Esophagus muscularis mucosa (tissue), 4 donors: Measurements from ENCODE around the gene LAD1. TPM values are rescaled to one million over a fixed set of nuclear protein-coding genes. Genes with fewer than 3 reads are reported as not detected.

Experiments used
- DNase-seq: peaks from one replicate; pipeline ENCODE4 v3.0.0-alpha.2; 2017; ENCODE audit errors: extremely low spot score
- H3K27ac ChIP-seq, 4 donors: fragments of 200-600 bp; sonication (generic); replicated peaks in 1 of 4; 1 replicate in 3 of 4; 2 replicates in 1 of 4; pipeline ENCODE4 v1.5.1; 2016 to 2019; ENCODE audit warnings: mild to moderate bottlenecking in 1 of 4
- H3K27me3 ChIP-seq, 4 donors: fragments of 200-600 bp; sonication (generic); one replicate each; pipeline versions ENCODE4 v1.5.1 to v1.6.0; 2016 to 2019
- H3K36me3 ChIP-seq, 4 donors: fragments of 200-600 bp; sonication (generic); one replicate each; pipeline ENCODE4 v1.5.1; 2016 to 2019
- H3K4me1 ChIP-seq, 4 donors: fragments of 200-600 bp; sonication (generic); one replicate each; pipeline ENCODE4 v1.5.1; 2016 to 2019
- H3K4me3 ChIP-seq, 4 donors: fragments of 200-600 bp; sonication (generic); 1 replicate in 2 of 4; 2 replicates in 2 of 4; pipeline ENCODE4 v1.5.1; 2016 to 2019; ENCODE audit warnings: mild to moderate bottlenecking in 4 of 4, moderate library complexity in 1 of 4
- H3K9me3 ChIP-seq, 4 donors: fragments of 200-600 bp; sonication (generic); 1 replicate in 3 of 4; 2 replicates in 1 of 4; pipeline ENCODE4 v1.5.1; 2016 to 2019
- EP300 ChIP-seq: sonication (generic); formaldehyde crosslinking; IDR thresholded peaks from one replicate; pipeline ENCODE4 v1.6.1; 2017; ENCODE audit warnings: antibody characterized with exemption
- POLR2A ChIP-seq: fragments of 450-650 bp; IDR thresholded peaks from one replicate; pipeline ENCODE4 v1.6.1; 2017; ENCODE audit warnings: antibody characterized with exemption, moderate library complexity, mild to moderate bottlenecking, low read depth
- POLR2AphosphoS5 ChIP-seq, 2 donors: sonication (generic); formaldehyde crosslinking; IDR thresholded peaks; one replicate each; pipeline ENCODE4 v1.6.1; 2017; ENCODE audit warnings: antibody characterized with exemption in 2 of 2
- WGBS: methylation state at CpG from one replicate; pipeline ENCODE4 v1.1.5; 2018; 5-methylcytosine and 5-hydroxymethylcytosine counted together
- intact Hi-C: fragments of 100-400 bp; cut with DNase I; formaldehyde crosslinking; loops from one replicate; pipeline ENCODE4 v1.15.1; 2023
- total RNA-seq, 4 donors: library from RNA; depleted of rRNA; stranded (reverse); fragments of >200 nt; gene quantifications; one replicate each; pipeline versions ENCODE4 v1.1.0 to v1.2.1, GENCODE V29; 2016
- TF ChIP-seq, protein P1 (sequence below), 3 experiments: fragments of 200-600 bp in 2 of 3; fragments of 450-650 bp in 1 of 3; sonication (generic) in 2 of 3; IDR thresholded peaks; one replicate each; pipeline ENCODE4 v1.5.1; 2017 to 2019; ENCODE audit warnings: antibody characterized with exemption in 3 of 3, mild to moderate bottlenecking in 2 of 3, moderate library complexity in 1 of 3

Gene LAD1
- total RNA-seq, 4 donors from 2014 or later: 0.17 TPM; not detected in 3

DNA sequence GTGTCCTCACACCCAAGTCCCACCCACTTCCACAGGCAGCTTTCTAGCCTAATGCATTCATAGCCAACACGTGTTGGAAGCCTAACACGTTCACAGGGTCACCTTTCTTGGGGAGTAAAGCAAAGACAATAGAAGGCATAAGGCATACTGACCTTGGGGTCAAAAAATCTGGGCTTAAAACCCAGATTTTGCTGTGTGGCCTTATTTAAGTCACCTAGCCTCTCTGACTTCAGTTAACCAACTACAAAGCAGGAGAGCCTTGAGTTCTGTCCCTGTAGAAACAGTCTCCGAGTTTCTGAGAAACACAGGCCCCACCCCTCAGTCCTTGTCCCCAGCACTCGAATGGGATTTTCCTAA is 23.0 kb downstream of the LAD1 start:
- intact Hi-C loops: no loop called here
- Histone ChIP-seq H3K27me3 (peaks cover 0 to 42% (median 0%) of the 10 kb centered on the region in 4 donors), H3K4me1 (peaks cover 0 to 15% (median 0%) of the 10 kb centered on the region in 4 donors), H3K27ac (no peak overlapping the region), H3K36me3 (peaks cover 0 to 52% (median 0%) of the 10 kb centered on the region in 4 donors), H3K4me3 (no peak overlapping the region), H3K9me3 (no peaks in the 10 kb centered on the region)
- TF ChIP-seq, protein P1, sequence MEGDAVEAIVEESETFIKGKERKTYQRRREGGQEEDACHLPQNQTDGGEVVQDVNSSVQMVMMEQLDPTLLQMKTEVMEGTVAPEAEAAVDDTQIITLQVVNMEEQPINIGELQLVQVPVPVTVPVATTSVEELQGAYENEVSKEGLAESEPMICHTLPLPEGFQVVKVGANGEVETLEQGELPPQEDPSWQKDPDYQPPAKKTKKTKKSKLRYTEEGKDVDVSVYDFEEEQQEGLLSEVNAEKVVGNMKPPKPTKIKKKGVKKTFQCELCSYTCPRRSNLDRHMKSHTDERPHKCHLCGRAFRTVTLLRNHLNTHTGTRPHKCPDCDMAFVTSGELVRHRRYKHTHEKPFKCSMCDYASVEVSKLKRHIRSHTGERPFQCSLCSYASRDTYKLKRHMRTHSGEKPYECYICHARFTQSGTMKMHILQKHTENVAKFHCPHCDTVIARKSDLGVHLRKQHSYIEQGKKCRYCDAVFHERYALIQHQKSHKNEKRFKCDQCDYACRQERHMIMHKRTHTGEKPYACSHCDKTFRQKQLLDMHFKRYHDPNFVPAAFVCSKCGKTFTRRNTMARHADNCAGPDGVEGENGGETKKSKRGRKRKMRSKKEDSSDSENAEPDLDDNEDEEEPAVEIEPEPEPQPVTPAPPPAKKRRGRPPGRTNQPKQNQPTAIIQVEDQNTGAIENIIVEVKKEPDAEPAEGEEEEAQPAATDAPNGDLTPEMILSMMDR (IDR thresholded peaks at IDR 0.05): no peak
- TF ChIP-seq POLR2AphosphoS5 (IDR thresholded peaks at IDR 0.05): no peak
- no peak for TF ChIP-seq POLR2A
- TF ChIP-seq EP300: no peak
- 71% methylated on average over 3 of the region's 4 CpGs for WGBS
- DNase-seq: no peak

DNA sequence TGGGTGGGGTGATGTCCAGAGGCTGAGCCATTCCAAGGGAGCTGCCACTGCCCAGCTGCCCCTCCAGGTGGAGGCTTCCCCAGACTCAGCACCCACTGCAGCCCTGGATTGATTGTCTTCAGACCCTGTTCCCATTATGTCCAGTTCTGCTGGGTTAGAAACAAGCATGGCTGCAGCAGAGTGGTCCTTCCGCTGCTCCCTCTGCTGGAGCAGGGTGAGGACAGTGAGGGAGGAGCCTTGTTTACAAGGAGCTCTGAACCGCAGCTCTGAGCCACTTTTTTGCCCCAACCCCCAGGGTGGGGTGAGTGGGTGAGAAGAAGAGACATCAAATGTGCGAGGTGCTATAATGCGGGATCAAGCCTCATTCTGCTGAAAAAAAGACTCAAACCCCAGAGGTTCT is 24.0 kb downstream of the LAD1 start:
- no peak for DNase-seq
- H3K4me3 ChIP-seq: no peak overlapping the region

DNA sequence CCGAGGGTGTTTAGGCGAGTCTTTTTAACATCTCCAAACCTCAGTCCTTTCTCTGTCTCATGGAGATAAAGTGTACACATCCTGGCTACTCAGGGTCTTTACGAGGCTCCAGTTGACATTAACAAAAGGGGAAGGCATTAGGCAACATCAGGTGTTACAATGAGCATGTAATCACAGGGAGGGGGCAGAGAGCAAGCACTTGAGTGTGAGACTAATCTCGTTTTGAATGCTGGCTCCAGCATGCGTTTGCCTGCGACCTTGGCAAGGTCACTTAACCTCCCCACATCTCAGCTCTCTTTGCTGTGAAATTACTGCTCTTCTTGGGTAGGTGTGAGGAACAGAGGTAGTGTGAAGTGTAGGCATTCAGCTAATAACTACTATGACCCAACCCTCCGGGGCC is 24.8 kb downstream of the LAD1 start:
- peaks cover 0 to 43% (median 0%) of the 10 kb centered on the region in 4 donors for H3K27me3 ChIP-seq
- TF ChIP-seq, protein P1 (IDR thresholded peaks at IDR 0.05): no peak
- no peak for TF ChIP-seq POLR2AphosphoS5 (IDR thresholded peaks at IDR 0.05)
- no peak for TF ChIP-seq EP300
- TF ChIP-seq POLR2A: no peak
- 43% methylated on average over 7 of the region's 7 CpGs for WGBS
- H3K27ac ChIP-seq: no peak overlapping the region
- H3K9me3 ChIP-seq: no peaks in the 10 kb centered on the region
- no peak overlapping the region for H3K4me3 ChIP-seq
- peaks cover 0 to 69% (median 0%) of the 10 kb centered on the region in 4 donors for H3K36me3 ChIP-seq
- H3K4me1 ChIP-seq: peaks cover 0 to 10% (median 0%) of the 10 kb centered on the region in 4 donors
- DNase-seq: no peak
- intact Hi-C loops: no loop called here

More for the DNA sequence above, 24.0 kb downstream of the LAD1 start:
- Histone ChIP-seq H3K27me3 (peaks cover 0 to 42% (median 0%) of the 10 kb centered on the region in 4 donors), H3K36me3 (peaks cover 0 to 61% (median 0%) of the 10 kb centered on the region in 4 donors), H3K9me3 (no peaks in the 10 kb centered on the region), H3K4me1 (peaks cover 0 to 11% (median 0%) of the 10 kb centered on the region in 4 donors), H3K27ac (no peak overlapping the region)
- WGBS: 84% methylated on average over 4 of the region's 4 CpGs
- TF ChIP-seq POLR2A: no peak
- TF ChIP-seq EP300: no peak
- no peak for TF ChIP-seq POLR2AphosphoS5 (IDR thresholded peaks at IDR 0.05)
- TF ChIP-seq, protein P1 (IDR thresholded peaks at IDR 0.05): no peak
- intact Hi-C loops: no loop called here

DNA sequence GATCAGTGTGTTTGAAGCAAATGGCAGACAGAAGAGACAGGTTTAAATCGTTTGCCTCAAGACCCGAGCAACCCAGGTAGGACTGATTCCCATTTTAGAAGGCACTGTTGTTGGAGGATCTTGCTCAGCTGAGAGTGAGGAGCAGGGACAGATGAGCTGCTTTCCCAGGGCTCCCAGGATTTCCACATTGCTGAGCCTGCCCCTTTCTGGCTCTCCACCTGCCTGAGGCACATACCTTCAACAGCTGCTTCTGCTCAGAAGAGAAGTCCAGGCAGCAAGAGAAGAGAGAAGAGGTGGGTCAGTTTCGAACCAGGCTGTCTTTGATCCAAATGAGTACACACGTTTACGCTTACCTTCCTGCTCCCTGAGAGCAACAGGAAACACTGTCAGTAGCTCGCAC is 27.3 kb downstream of the LAD1 start:
- DNase-seq: no peak
- Histone ChIP-seq H3K4me3 (no peak overlapping the region), H3K4me1 (peaks cover 0 to 12% (median 0%) of the 10 kb centered on the region in 4 donors), H3K27ac (no peak overlapping the region), H3K36me3 (peaks cover 0 to 92% (median 0%) of the 10 kb centered on the region in 4 donors), H3K9me3 (no peaks in the 10 kb centered on the region), H3K27me3 (peaks cover 0 to 50% (median 0%) of the 10 kb centered on the region in 4 donors)
- no peak for TF ChIP-seq POLR2AphosphoS5 (IDR thresholded peaks at IDR 0.05)
- TF ChIP-seq EP300: no peak
- TF ChIP-seq POLR2A: no peak
- TF ChIP-seq, protein P1 (IDR thresholded peaks at IDR 0.05): no peak
- 65% methylated on average over 5 of the region's 6 CpGs for WGBS
- intact Hi-C loops: no loop called here

DNA sequence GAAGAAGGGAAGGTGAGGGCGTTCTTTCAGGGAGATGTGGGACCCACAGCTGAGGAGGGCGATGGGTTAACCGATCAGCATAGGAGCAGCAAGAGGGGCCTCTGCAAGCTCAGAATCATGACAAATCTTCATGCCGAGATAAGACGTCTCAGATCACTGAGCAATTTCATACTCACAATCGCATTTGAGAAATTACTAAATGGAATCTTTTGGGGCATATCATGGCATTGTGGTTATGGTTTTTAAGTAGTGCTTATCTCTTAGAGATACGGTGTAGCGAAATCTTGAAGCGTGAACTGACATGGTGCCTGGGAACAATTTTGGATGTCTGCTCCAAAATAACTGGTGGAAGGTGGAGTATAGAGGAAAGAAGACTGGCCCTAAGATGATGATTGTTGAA is 27.8 kb downstream of the LAD1 start:
- intact Hi-C loops: no loop called here
- H3K9me3 ChIP-seq: no peaks in the 10 kb centered on the region

More for the DNA sequence above, 27.8 kb downstream of the LAD1 start:
- WGBS: 84% methylated on average over 9 of the region's 9 CpGs
- no peak overlapping the region for H3K4me3 ChIP-seq
- H3K36me3 ChIP-seq: peaks cover 0 to 92% (median 0%) of the 10 kb centered on the region in 4 donors
- H3K27me3 ChIP-seq: peaks cover 0 to 50% (median 0%) of the 10 kb centered on the region in 4 donors
- DNase-seq: no peak
- no peak overlapping the region for H3K27ac ChIP-seq
- peaks cover 0 to 12% (median 0%) of the 10 kb centered on the region in 4 donors for H3K4me1 ChIP-seq
- no peak for TF ChIP-seq EP300
